Measurements from ENCODE around the gene TMEM151A.
"Not testable (repeated sequence)": the region's sequence is repeated elsewhere in the genome, so short reads cannot be mapped to it uniquely, and the experiment has no call there.

DNA sequence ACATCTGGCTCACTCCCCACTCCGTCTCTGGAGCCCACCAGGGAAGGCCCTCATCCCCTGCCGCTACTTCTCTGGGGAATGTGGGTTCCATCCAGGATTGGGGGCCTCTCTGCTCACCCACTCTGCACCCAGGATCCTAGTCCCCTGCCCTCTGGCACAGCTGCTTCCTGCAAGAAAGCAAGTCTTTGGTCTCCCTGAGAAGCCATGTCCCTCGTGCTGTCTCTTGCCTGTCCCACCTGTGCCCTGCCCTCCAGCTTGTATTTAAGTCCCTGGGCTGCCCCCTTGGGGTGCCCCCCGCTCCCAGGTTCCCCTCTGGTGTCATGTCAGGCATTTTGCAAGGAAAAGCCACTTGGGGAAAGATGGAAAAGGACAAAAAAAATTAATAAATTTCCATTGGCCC lies 14.6 kb upstream of the TMEM151A start:
- TF ChIP-seq, protein P1, sequence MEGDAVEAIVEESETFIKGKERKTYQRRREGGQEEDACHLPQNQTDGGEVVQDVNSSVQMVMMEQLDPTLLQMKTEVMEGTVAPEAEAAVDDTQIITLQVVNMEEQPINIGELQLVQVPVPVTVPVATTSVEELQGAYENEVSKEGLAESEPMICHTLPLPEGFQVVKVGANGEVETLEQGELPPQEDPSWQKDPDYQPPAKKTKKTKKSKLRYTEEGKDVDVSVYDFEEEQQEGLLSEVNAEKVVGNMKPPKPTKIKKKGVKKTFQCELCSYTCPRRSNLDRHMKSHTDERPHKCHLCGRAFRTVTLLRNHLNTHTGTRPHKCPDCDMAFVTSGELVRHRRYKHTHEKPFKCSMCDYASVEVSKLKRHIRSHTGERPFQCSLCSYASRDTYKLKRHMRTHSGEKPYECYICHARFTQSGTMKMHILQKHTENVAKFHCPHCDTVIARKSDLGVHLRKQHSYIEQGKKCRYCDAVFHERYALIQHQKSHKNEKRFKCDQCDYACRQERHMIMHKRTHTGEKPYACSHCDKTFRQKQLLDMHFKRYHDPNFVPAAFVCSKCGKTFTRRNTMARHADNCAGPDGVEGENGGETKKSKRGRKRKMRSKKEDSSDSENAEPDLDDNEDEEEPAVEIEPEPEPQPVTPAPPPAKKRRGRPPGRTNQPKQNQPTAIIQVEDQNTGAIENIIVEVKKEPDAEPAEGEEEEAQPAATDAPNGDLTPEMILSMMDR (conservative IDR thresholded peaks at IDR 0.05; ENCODE audit: low read depth, low read length), result not testable (repeated sequence)
- TF ChIP-seq EZH2 (IDR thresholded peaks at IDR 0.05; ENCODE audit: borderline replicate concordance, low read depth, low read length, poor library complexity, severe bottlenecking), result not testable (repeated sequence)

Measured in A673 (cell line).